HFF-Myc (cell line): Measurements from ENCODE around the gene CSHL1.

Experiments used
- DNase-seq: peaks from one replicate; pipeline ENCODE4 v3.0.0-alpha.2; 2011; ENCODE audit warnings: low read depth; ENCODE audit errors: extremely low read depth
- H3K4me3 ChIP-seq: replicated peaks from 2 replicates; pipeline ENCODE4 v1.5.1; 2011; ENCODE audit warnings: low read depth, mild to moderate bottlenecking, control low read depth, low read length
- CTCF ChIP-seq: IDR thresholded peaks from 2 replicates; pipeline ENCODE4 v1.5.1; 2012; ENCODE audit warnings: mild to moderate bottlenecking, low read depth, low read length, control low read depth; ENCODE audit errors: missing control alignments

The CSHL1 gene

GRCh38 chr17:63945784-63946439, 34.9 kb upstream of the CSHL1 start:
- TF ChIP-seq CTCF = no peak
- H3K4me3 ChIP-seq = no peak overlapping the region
- DNase-seq = no peak

GRCh38 chr17:63944736-63945499, 33.9 kb upstream of the CSHL1 start:
- no peak for DNase-seq
- H3K4me3 ChIP-seq = no peak overlapping the region
- TF ChIP-seq CTCF = no peak

GRCh38 chr17:63943745-63944144, 32.7 kb upstream of the CSHL1 start:
- TF ChIP-seq CTCF = no peak
- no peak for DNase-seq

GRCh38 chr17:63942309-63942985, 31.4 kb upstream of the CSHL1 start:
- H3K4me3 ChIP-seq = no peak overlapping the region
- TF ChIP-seq CTCF = no peak
- no peak for DNase-seq

More at GRCh38 chr17:63943745-63944144, 32.7 kb upstream of the CSHL1 start:
- no peak overlapping the region for H3K4me3 ChIP-seq

- TF ChIP-seq CTCF = no peak
- H3K4me3 ChIP-seq = no peak overlapping the region
- DNase-seq = no peak
Measured at GRCh38 chr17:63941751-63942150, 30.7 kb upstream of the CSHL1 start.

- H3K4me3 ChIP-seq = no peak overlapping the region
- no peak for DNase-seq
- no peak for TF ChIP-seq CTCF
Measured at GRCh38 chr17:63941162-63941561, 30.1 kb upstream of the CSHL1 start.
